HEK293 (cell line): ENCODE results near the gene BLOC1S4.

Experiments
- CTCF ChIA-PET: fragments of 350-600 bp; formaldehyde crosslinking; extraction: SDS; loops from one replicate; lab custom pipeline; 2021; ENCODE audit warnings: antibody characterized with exemption; lab: Yijun Ruan, JAX
- POLR2A ChIA-PET: fragments of 300-600 bp; formaldehyde crosslinking; extraction: SDS; loops from one replicate; lab custom pipeline; 2020; ENCODE audit warnings: antibody characterized with exemption, inconsistent platforms; lab: Yijun Ruan, JAX
- H3K27ac ChIP-seq: fragments of 200-500 bp; sonication (Bioruptor generic); 2 replicates; pipeline ENCODE4 v1.5.1; 2014; ENCODE audit warnings: low read depth, low read length, control low read depth, inconsistent platforms; ENCODE audit errors: extremely low read depth
- H3K36me3 ChIP-seq, 2 experiments: fragments of 200-500 bp in 1 of 2; sonication (Bioruptor generic) in 1 of 2; 1 replicate in 1 of 2; 2 replicates in 1 of 2; pipeline ENCODE4 v1.5.1; 2014 to 2017; ENCODE audit warnings: inconsistent platforms in 2 of 2, low read length in 2 of 2; ENCODE audit not compliant: control insufficient read depth in 2 of 2, insufficient read depth in 1 of 2
- H3K4me1 ChIP-seq: fragments of 200-500 bp; sonication (Bioruptor generic); 2 replicates; pipeline ENCODE4 v1.5.1; 2014; ENCODE audit warnings: mild to moderate bottlenecking, low read length, inconsistent platforms; ENCODE audit not compliant: control insufficient read depth, insufficient read depth
- H3K4me3 ChIP-seq: 2 replicates; pipeline ENCODE4 v1.5.1; 2011; ENCODE audit warnings: low read depth, mild to moderate bottlenecking, control low read depth, low read length, moderate library complexity
- H3K9me3 ChIP-seq: fragments of 200-500 bp; sonication (Bioruptor generic); 2 replicates; pipeline ENCODE4 v1.5.1; 2014; ENCODE audit warnings: low read depth, low read length, inconsistent platforms; ENCODE audit not compliant: control insufficient read depth, insufficient read depth
- GLIS1 ChIP-seq: fragments of 450-650 bp; formaldehyde crosslinking; IDR thresholded peaks from 2 replicates; pipeline ENCODE4 v1.5.1; 2016; ENCODE audit warnings: missing biosample characterization, missing genetic modification characterization
- HOXD13 ChIP-seq: sonication (generic); formaldehyde crosslinking; IDR thresholded peaks from 2 replicates; pipeline ENCODE4 v1.8.0; 2022; ENCODE audit warnings: missing genetic modification reagents, borderline replicate concordance
- RBAK ChIP-seq: fragments of 450-650 bp; formaldehyde crosslinking; IDR thresholded peaks from 2 replicates; pipeline ENCODE4 v1.5.1; 2016; ENCODE audit warnings: missing biosample characterization, missing genetic modification characterization
- ZBTB8A ChIP-seq: fragments of 450-650 bp; formaldehyde crosslinking; IDR thresholded peaks from 2 replicates; pipeline ENCODE4 v1.5.1; 2016; ENCODE audit warnings: missing biosample characterization, missing genetic modification characterization
- ZFP69B ChIP-seq: fragments of 450-650 bp; formaldehyde crosslinking; IDR thresholded peaks from 2 replicates; pipeline ENCODE4 v1.5.1; 2016; ENCODE audit warnings: missing biosample characterization, missing genetic modification characterization
- ZNF112 ChIP-seq: fragments of 450-650 bp; formaldehyde crosslinking; IDR thresholded peaks from 2 replicates; pipeline ENCODE4 v1.5.0; 2017; ENCODE audit warnings: missing biosample characterization, missing genetic modification characterization
- ZNF121 ChIP-seq: fragments of 450-650 bp; formaldehyde crosslinking; IDR thresholded peaks from 2 replicates; pipeline ENCODE4 v1.5.1; 2016; ENCODE audit warnings: missing biosample characterization, missing genetic modification characterization
- ZNF2 ChIP-seq: fragments of 450-650 bp; formaldehyde crosslinking; IDR thresholded peaks from 2 replicates; pipeline ENCODE4 v1.5.1; 2016; ENCODE audit warnings: missing biosample characterization, missing genetic modification characterization
- ZNF521 ChIP-seq: fragments of 450-650 bp; formaldehyde crosslinking; IDR thresholded peaks from 2 replicates; pipeline ENCODE4 v1.5.1; 2017; ENCODE audit warnings: missing biosample characterization, mild to moderate bottlenecking, missing genetic modification characterization
- ZNF558 ChIP-seq: fragments of 450-650 bp; formaldehyde crosslinking; IDR thresholded peaks from 2 replicates; pipeline ENCODE4 v1.5.1; 2016; ENCODE audit warnings: missing biosample characterization, missing genetic modification characterization
- ZNF561 ChIP-seq: fragments of 450-650 bp; IDR thresholded peaks from 2 replicates; pipeline ENCODE4 v1.5.1; 2018; ENCODE audit warnings: missing biosample characterization, missing genetic modification characterization, borderline replicate concordance
- ZNF585B ChIP-seq: fragments of 450-650 bp; formaldehyde crosslinking; IDR thresholded peaks from 2 replicates; pipeline ENCODE4 v1.5.1; 2016; ENCODE audit warnings: missing biosample characterization, missing genetic modification characterization
- ZNF610 ChIP-seq: fragments of 450-650 bp; formaldehyde crosslinking; IDR thresholded peaks from 2 replicates; pipeline ENCODE4 v1.5.1; 2016; ENCODE audit warnings: missing biosample characterization, missing genetic modification characterization, borderline replicate concordance
- ZNF792 ChIP-seq: fragments of 450-650 bp; formaldehyde crosslinking; IDR thresholded peaks from 2 replicates; pipeline ENCODE4 v1.5.1; 2016; ENCODE audit warnings: missing biosample characterization, missing genetic modification characterization
- ZSCAN5A ChIP-seq: fragments of 450-650 bp; formaldehyde crosslinking; IDR thresholded peaks from 2 replicates; pipeline ENCODE4 v1.5.1; 2016; ENCODE audit warnings: missing biosample characterization, missing genetic modification characterization
- TF ChIP-seq, protein P1 (sequence below): fragments of 450-650 bp; formaldehyde crosslinking; IDR thresholded peaks from 2 replicates; pipeline ENCODE4 v1.5.1; 2016; ENCODE audit warnings: missing biosample characterization, missing genetic modification characterization

BLOC1S4 gene

DNA sequence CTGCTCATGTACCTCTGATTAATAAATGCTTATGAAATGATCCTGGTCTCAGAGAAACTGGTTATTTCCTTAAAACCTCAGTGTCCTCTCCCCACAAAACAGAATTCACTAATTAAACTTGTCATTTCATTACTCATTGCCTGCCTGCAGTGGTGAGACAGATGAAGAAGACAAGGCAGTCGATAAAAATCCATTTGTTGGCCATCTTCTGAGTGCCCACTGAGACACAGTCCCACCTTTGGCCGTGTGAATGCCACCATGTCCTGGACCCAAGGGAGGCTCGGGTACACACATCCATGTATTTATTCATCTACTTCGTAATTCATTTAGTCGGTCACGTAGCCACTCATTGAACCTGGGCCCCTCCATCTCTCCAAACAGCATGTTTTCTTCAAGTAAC lies 18.8 kb upstream of the BLOC1S4 start:
- Histone ChIP-seq H3K27ac (no peak overlapping the region), H3K4me1 (no peaks in the 10 kb centered on the region), H3K9me3 (no peaks in the 10 kb centered on the region), H3K36me3 (peaks cover 0 to 5% of the 10 kb centered on the region in 2 experiments; a peak in 1 of 3 replicates), H3K4me3 (no peak overlapping the region)
- no peak for TF ChIP-seq GLIS1
- no peak for TF ChIP-seq RBAK
- no peak for TF ChIP-seq ZNF121 (tag by site-specific recombination)
- TF ChIP-seq ZNF521 (tag by site-specific recombination): no peak
- no peak for TF ChIP-seq HOXD13
- TF ChIP-seq ZFP69B (tag by site-specific recombination): no peak
- TF ChIP-seq ZNF558 (tag by site-specific recombination): no peak
- TF ChIP-seq, protein P1, sequence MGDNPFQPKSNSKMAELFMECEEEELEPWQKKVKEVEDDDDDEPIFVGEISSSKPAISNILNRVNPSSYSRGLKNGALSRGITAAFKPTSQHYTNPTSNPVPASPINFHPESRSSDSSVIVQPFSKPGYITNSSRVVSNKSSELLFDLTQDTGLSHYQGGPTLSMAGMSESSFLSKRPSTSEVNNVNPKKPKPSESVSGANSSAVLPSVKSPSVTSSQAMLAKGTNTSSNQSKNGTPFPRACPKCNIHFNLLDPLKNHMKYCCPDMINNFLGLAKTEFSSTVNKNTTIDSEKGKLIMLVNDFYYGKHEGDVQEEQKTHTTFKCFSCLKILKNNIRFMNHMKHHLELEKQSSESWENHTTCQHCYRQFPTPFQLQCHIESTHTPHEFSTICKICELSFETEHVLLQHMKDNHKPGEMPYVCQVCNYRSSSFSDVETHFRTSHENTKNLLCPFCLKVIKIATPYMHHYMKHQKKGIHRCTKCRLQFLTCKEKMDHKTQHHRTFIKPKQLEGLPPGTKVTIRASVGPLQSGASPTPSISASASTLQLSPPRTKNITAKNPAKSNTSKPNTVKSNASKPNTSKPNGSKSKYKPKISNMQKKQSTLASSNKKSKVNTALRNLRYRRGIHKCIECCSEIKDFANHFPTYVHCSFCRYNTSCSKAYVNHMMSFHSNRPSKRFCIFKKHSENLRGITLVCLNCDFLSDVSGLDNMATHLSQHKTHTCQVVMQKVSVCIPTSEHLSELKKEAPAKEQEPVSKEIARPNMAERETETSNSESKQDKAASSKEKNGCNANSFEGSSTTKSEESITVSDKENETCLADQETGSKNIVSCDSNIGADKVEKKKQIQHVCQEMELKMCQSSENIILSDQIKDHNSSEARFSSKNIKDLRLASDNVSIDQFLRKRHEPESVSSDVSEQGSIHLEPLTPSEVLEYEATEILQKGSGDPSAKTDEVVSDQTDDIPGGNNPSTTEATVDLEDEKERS (tag by site-specific recombination): no peak
- TF ChIP-seq ZNF610 (tag by site-specific recombination): no peak
- TF ChIP-seq ZNF792 (tag by site-specific recombination): no peak
- no peak for TF ChIP-seq ZNF561
- TF ChIP-seq ZNF585B (tag by site-specific recombination): no peak
- ChIA-PET CTCF (no interaction called here), POLR2A (no interaction called here)

DNA sequence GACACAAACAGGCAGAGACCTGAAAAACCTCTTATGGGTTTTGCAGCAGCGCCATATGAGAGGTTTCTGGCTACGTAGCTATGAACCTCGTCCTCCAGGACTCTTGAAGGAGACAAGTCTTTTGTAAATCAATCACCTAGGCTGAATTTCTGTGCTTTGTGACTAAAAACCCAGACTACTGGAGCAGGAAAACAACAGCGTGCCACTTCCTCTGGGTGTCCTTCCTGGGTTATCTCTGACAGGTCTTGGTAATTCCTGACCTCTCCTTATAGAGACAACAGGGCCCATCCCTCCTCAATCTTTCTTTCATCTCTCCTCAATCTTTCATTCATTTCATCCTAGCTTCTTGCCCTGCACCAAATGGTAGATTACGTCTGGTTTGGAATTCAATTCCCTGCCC lies 16.6 kb upstream of the BLOC1S4 start:
- Histone ChIP-seq H3K4me3 (no peak overlapping the region), H3K27ac (no peak overlapping the region), H3K9me3 (no peaks in the 10 kb centered on the region), H3K4me1 (no peaks in the 10 kb centered on the region), H3K36me3 (peaks cover 0 to 19% of the 10 kb centered on the region in 2 experiments; a peak in 1 of 3 replicates)
- POLR2A ChIA-PET: interaction anchor here (0.9 kb wide), 1 partner anchor 26 kb away, joined by 3 read pairs; a partner anchor contains a TSS
- no peak for TF ChIP-seq ZNF2
- TF ChIP-seq ZSCAN5A (tag by site-specific recombination): no peak
- TF ChIP-seq ZBTB8A (tag by site-specific recombination): no peak
- CTCF ChIA-PET: no interaction called here

DNA sequence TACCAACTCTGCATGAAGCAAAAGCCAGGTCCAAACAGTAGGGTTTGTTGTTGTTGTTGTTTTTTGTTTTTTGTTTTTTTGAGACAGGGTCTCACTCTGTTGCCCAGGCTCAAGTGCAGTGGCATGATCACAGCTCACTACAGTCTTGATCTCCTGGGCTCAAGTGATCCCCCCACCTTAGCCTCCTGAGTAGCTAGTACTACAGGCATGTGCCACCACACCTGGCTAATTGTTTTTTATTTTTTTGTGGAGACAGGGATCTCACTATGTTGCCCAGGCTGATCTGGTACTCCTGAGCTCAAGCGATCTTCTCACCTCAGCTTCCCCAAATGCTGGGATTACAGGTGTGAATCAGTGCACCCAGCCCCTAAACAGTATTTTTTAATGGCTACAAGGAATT lies 16.1 kb upstream of the BLOC1S4 start:
- Histone ChIP-seq H3K4me1 (no peaks in the 10 kb centered on the region), H3K4me3 (no peak overlapping the region), H3K9me3 (no peaks in the 10 kb centered on the region), H3K36me3 (peaks cover 0 to 19% of the 10 kb centered on the region in 2 experiments; a peak in 1 of 3 replicates), H3K27ac (no peak overlapping the region)
- ChIA-PET CTCF (interaction anchor here (0.7 kb wide), 1 partner anchor 152 kb away, joined by 3 read pairs; no protein-coding TSS in a partner anchor), POLR2A (interaction anchor here (0.7 to 0.9 kb wide), 2 partner anchors 17 to 26 kb away, joined by 3 read pairs; a partner anchor contains a TSS)
- peak; percentile 95 for TF ChIP-seq ZNF121 (tag by site-specific recombination)
- TF ChIP-seq ZNF112 (tag by site-specific recombination): no peak
